Activated CD8-positive, alpha-beta memory T cell treated with anti-CD3 and anti-CD28 coated beads for 36 hours (primary cell): Measurements from ENCODE around the gene PRICKLE4. TPM values are rescaled to one million over a fixed set of nuclear protein-coding genes. Genes with fewer than 3 reads are reported as not detected.
"Not testable (repeated sequence)": the region's sequence is repeated elsewhere in the genome, so short reads cannot be mapped to it uniquely, and the experiment has no call there.

ENCODE experiments used
- CTCF ChIA-PET: fragments of 350-600 bp; sonication (Branson Sonifier 250); formaldehyde crosslinking; loops from one replicate; lab custom pipeline; 2021; ENCODE audit warnings: antibody characterized with exemption; lab: Charles Lee
- POLR2A ChIA-PET: fragments of 350-600 bp; sonication (Branson Sonifier 250); formaldehyde crosslinking; loops from one replicate; lab custom pipeline; 2021; ENCODE audit warnings: antibody characterized with exemption; lab: Charles Lee
- total RNA-seq, 2 experiments: library from RNA; stranded (reverse); gene quantifications; one replicate each; pipeline ENCODE4 v1.2.3, GENCODE V29; 2021

Gene PRICKLE4
- total RNA-seq, 2 experiments from 2014 or later: not detected

- CTCF ChIA-PET: interaction anchor here (1.0 to 4.3 kb wide), 4 partner anchors 9 to 258 kb away, joined by 3 to 46 read pairs (median 6); no protein-coding TSS in a partner anchor
- POLR2A ChIA-PET: no interaction called here
Measured at GRCh38 chr6:41785254-41785653, 4.7 kb downstream of the PRICKLE4 start.

- CTCF ChIA-PET: interaction anchor here (0.5 to 4.3 kb wide), 15 partner anchors 9 to 719 kb away, joined by 3 to 46 read pairs (median 4); partner anchors contain the start of genes BYSL, MED20 and TAF8
Measured at GRCh38 chr6:41785689-41786450, 5.3 kb downstream of the PRICKLE4 start.

DNA sequence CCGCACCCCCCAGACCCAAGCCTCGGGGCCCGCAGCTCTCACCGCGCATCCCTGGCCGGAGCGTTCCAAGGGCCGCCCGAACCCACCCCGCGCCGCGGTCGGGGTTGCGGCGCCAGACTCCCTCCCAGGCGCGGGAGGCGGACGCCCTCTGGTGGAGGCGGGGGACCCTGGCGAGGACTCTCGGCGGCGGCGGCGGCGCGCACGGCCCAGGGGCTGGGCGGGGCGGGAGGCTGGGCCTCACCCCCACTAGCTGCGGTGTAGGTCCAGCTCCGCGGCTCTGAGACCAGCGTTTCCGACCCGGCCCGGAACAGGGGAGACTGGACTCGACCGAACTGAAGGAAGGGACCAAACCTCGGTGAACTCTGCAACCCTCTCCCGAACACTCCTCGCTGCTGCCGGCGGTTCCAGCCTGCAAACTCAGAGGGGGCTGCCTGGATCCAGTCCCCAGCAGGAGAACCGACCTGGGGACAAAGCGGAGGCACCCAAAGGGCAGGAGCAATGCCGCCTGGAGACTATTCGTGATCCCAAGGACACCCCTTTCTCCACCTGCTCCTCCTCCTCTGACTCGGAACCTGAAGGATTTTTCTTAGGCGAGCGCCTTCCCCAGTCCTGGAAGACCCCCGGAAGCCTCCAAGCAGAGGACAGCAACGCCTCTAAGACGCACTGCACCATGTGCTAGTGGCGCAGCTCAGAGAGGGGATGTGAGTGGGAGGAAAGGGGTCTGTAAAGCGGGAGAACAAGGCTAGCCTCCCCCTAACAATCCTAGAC, 6.1 kb downstream of the PRICKLE4 start:
- CTCF ChIA-PET: interaction anchor here (0.7 to 4.3 kb wide), 24 partner anchors 10 to 718 kb away, joined by 3 to 46 read pairs (median 4); partner anchors contain the start of genes BYSL, CCND3, MED20 and TAF8
- POLR2A ChIA-PET: interaction anchor here (0.5 to 3.2 kb wide), 9 partner anchors 135 to 265 kb away, joined by 3 to 14 read pairs (median 4); partner anchors contain the start of genes BYSL, MED20 and TAF8

More at GRCh38 chr6:41785689-41786450, 5.3 kb downstream of the PRICKLE4 start:
- POLR2A ChIA-PET: interaction anchor here (0.6 to 3.2 kb wide), 2 partner anchors 135 to 163 kb away, joined by 3 to 14 read pairs; partner anchors contain the start of genes BYSL and MED20

DNA sequence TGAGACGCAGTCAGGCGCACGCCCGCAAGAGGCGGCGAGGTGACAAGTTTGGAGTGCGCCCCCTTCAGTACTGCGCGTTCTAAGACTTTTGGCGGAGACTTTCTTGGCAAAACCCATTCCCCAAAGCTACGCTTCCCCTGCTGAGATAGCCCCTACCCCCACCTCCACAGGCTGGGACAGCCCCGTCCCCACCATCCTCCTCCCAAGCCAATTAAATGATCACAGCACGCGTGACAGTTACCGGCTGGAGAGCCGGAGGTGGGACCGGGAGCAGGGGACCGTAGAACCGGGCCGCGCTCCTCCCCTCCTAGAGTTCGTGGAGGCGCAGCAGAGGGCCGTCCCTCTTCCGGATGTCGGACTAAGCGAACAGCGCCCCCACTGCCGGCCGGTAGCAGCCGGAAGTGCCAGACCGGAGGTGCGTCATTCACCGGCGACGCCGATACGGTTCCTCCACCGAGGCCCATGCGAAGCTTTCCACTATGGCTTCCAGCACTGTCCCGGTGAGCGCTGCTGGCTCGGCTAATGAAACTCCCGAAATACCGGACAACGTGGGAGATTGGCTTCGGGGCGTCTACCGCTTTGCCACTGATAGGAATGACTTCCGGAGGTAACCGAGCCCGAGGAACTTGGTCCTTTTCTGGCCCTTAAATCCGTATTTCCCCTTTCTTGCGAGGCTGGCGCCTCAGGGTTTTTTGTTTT, 6.8 kb downstream of the PRICKLE4 start, which contains the start of gene TOMM6:
Gene TOMM6 (plus strand): TSS at position 476 of the 699 bp plus-strand sequence. CDS start 4 bp downstream, at position 480.
- CTCF ChIA-PET: interaction anchor here (0.6 to 4.3 kb wide), 19 partner anchors 12 to 293 kb away, joined by 3 to 46 read pairs (median 4); partner anchors contain the start of genes BYSL, CCND3, MED20 and TAF8
- POLR2A ChIA-PET: interaction anchor here (0.5 to 3.2 kb wide), 10 partner anchors 108 to 1048 kb away, joined by 3 to 14 read pairs (median 4); partner anchors contain the start of genes BYSL, MED20, TAF8 and USP49

DNA sequence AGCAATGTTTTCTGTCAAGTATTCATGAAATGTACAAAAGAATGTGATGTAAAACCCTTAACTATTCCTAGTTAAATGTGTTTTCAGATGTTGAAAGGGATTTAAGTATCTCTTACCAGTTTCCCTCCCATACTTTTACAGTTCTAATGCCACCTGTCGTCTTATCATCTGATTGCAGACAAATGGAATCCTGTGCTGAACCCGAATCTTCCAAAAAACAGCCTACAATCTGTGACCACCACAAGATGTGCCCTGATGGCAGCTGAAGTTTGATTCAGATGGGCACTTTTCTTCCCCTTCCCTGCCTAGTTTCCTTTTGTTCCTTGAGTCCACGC, 8.8 kb downstream of the PRICKLE4 start:
- CTCF ChIA-PET: interaction anchor here (3.6 kb wide), 1 partner anchor 259 kb away, joined by 38 read pairs; the partner anchor contains the start of gene TAF8

GRCh38 chr6:41790045-41790444, 9.5 kb downstream of the PRICKLE4 start:
- POLR2A ChIA-PET: no interaction called here
- CTCF ChIA-PET: no interaction called here

More for the DNA sequence above, 8.8 kb downstream of the PRICKLE4 start:
- POLR2A ChIA-PET: no interaction called here

- CTCF ChIA-PET: interaction anchor here (0.6 kb wide), 1 partner anchor 1583 kb away, joined by 3 read pairs; no protein-coding TSS in a partner anchor
Measured at GRCh38 chr6:41791305-41791704, 10.7 kb downstream of the PRICKLE4 start.

DNA sequence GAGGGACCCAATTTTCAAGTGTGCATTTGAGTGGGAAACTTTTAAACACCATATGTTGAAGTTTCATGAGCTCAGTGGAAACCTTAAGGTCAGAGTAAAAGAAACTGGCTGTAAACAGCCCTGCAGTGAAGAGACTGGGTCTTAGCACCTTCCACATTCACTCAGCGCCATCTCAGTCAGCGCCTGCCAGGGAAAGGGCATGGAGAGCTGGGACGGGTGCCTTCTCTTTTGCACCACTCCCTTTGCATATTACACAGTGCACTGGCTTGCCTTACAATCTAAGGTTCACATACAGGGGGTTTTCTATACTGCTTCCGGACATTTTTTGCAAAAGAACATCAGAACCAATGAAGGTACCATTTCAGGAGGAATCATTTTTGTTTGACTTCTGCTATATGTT, 11.4 kb downstream of the PRICKLE4 start:
- CTCF ChIA-PET: interaction anchor here (0.6 kb wide), 1 partner anchor 127 kb away, joined by 5 read pairs; no protein-coding TSS in a partner anchor
- POLR2A ChIA-PET: interaction anchor here (0.6 kb wide), 1 partner anchor 270 kb away, joined by 3 read pairs; no protein-coding TSS in a partner anchor

More at GRCh38 chr6:41791305-41791704, 10.7 kb downstream of the PRICKLE4 start:
- POLR2A ChIA-PET: no interaction called here

- POLR2A ChIA-PET: no interaction called here
- CTCF ChIA-PET: interaction anchor here (1.3 kb wide), 1 partner anchor 24 kb away, joined by 3 read pairs; no protein-coding TSS in a partner anchor
Measured at GRCh38 chr6:41796474-41796873, 15.9 kb downstream of the PRICKLE4 start.

DNA sequence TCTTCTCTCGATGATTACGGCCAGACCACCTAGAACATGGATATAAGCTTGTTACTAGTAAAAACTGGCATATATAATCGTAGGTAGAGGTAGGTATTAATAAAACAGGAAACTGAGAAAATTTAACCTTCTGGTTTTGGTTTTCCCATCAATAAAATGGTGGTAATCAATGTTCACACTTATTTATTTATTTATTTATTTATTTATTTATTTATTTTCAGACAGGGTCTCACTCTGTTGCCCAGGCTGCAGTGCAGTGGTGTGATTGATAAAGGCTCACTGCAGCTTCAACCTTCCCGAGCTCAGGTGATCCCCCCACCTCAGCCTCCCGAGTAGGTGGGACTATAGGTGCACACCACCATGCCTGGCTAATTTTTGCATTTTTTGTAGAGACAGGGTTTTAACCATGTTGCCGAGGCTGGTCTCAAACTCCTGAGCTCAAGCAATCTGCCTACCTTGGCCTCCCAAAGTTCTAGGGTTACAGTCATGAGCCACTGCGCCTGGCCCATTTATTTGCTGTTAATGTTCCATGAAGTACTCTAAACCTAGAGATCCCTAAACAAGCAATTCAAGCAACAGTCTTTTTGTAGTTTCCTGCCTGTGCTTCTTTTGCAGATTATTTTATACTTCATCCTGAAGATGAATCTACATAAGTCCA, 18.4 kb downstream of the PRICKLE4 start:
- CTCF ChIA-PET: interaction anchor here (1.0 to 2.0 kb wide), 2 partner anchors 11 to 13 kb away, joined by 3 to 5 read pairs; partner anchors contain the start of gene TOMM6
- POLR2A ChIA-PET: no interaction called here

- ChIA-PET CTCF (interaction anchor here (2.0 kb wide), 1 partner anchor 12 kb away, joined by 5 read pairs; the partner anchor contains the start of gene TOMM6), POLR2A (no interaction called here)
Measured at GRCh38 chr6:41799559-41799911, 19.0 kb downstream of the PRICKLE4 start.

GRCh38 chr6:41801380-41801779, 20.8 kb downstream of the PRICKLE4 start:
- CTCF ChIA-PET: no interaction called here
- POLR2A ChIA-PET: no interaction called here

GRCh38 chr6:41805830-41806774, 25.5 kb downstream of the PRICKLE4 start:
- CTCF ChIA-PET: no interaction called here
- POLR2A ChIA-PET: no interaction called here

DNA sequence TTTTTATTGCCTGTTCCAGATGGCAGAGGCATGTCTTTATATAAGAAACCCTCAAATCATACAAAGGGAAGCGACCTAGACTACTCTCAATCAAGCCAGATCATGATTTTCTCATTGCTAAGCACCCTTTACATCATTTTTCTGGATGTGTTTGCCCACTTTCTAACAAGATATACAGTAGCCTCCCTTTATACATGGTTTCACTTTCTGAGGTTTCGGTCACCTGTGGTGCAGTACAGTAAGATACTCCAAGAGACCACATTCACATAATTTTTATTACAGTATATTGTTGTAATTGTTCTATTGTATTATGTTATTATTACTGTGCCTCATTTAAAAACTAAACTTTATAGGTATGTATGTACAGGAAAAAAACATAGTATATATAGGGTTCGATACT, 30.5 kb downstream of the PRICKLE4 start:
- CTCF ChIA-PET: no interaction called here
- POLR2A ChIA-PET: no interaction called here

DNA sequence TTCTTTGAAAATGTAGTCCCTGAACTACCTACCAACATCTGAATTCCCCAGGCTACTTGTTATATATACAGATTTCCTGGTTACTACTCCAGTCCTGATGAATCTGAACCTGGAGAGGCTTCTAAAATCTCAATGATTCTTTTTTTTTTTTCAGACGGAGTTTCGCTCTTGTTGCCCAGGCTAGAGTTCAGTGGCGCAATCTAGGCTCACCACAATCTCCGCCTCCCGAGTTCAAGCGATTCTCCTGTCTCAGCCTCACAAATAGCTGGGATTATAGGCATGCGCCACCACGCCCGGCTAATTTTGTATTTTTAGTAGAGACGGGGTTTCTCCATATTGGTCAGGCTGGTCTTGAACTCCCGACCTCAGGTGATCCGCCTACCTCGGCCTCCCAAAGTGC, 31.4 kb downstream of the PRICKLE4 start:
- POLR2A ChIA-PET, CTCF ChIA-PET: not testable (repeated sequence)

- CTCF ChIA-PET: no interaction called here
Measured at GRCh38 chr6:41813469-41813868, 32.9 kb downstream of the PRICKLE4 start.

GRCh38 chr6:41813956-41814355, 33.4 kb downstream of the PRICKLE4 start:
- CTCF ChIA-PET: no interaction called here
- POLR2A ChIA-PET: no interaction called here

More at GRCh38 chr6:41813469-41813868, 32.9 kb downstream of the PRICKLE4 start:
- POLR2A ChIA-PET: no interaction called here
